H1 (cell line): ENCODE data around the gene ADAMTS3. TPM values are rescaled to one million over a fixed set of nuclear protein-coding genes. Genes with fewer than 3 reads are reported as not detected.

Experiments
- CTCF ChIA-PET: fragments of 300-600 bp; sonication (Branson Sonifier 250); formaldehyde crosslinking; loops from one replicate; lab custom pipeline; 2021; ENCODE audit not compliant: partially characterized antibody; lab: Charles Lee
- POLR2A ChIA-PET: fragments of 300-600 bp; sonication (Branson Sonifier 250); formaldehyde crosslinking; loops from one replicate; lab custom pipeline; 2021; ENCODE audit warnings: inconsistent platforms; ENCODE audit not compliant: partially characterized antibody; lab: Charles Lee
- DNase-seq, 2 experiments: peaks; one replicate each; pipeline versions ENCODE4 v3.0.0 to v3.0.0-alpha.2; 2010 to 2022; ENCODE audit warnings: low spot score in 2 of 2, low read depth in 1 of 2, mixed read lengths in 1 of 2
- FAIRE-seq: peaks from 2 replicates; lab custom pipeline; 2011; peaks lifted over from hg19 to GRCh38; lab: Jason Lieb, UNC
- H2AFZ ChIP-seq: 2 replicates; pipeline ENCODE4 v1.8.1; 2012; ENCODE audit warnings: low read length, inconsistent platforms
- H2AK5ac ChIP-seq: 2 replicates; pipeline ENCODE4 v1.6.1; 2013; ENCODE audit warnings: low read depth, low read length
- H2BK120ac ChIP-seq: replicated peaks from 2 replicates; pipeline ENCODE3; 2013; ENCODE audit warnings: low read depth, low read length, inconsistent platforms
- H2BK12ac ChIP-seq: 2 replicates; pipeline ENCODE4 v1.6.1; 2013; ENCODE audit warnings: low read depth, low read length
- H2BK15ac ChIP-seq: 2 replicates; pipeline ENCODE4 v1.6.1; 2013; ENCODE audit warnings: low read length
- H2BK20ac ChIP-seq: 2 replicates; pipeline ENCODE4 v1.6.1; 2013; ENCODE audit warnings: low read length
- H2BK5ac ChIP-seq: 2 replicates; pipeline ENCODE4 v1.6.1; 2013; ENCODE audit warnings: low read depth, low read length
- H3K14ac ChIP-seq: 2 replicates; pipeline ENCODE4 v1.6.1; 2013; ENCODE audit warnings: inconsistent platforms; ENCODE audit not compliant: insufficient read length
- H3K18ac ChIP-seq: 2 replicates; pipeline ENCODE4 v1.6.1; 2013; ENCODE audit warnings: low read length; ENCODE audit errors: extremely low read depth
- H3K23ac ChIP-seq: 2 replicates; pipeline ENCODE4 v1.6.1; 2013; ENCODE audit warnings: inconsistent platforms; ENCODE audit not compliant: insufficient read length
- H3K23me2 ChIP-seq: 2 replicates; pipeline ENCODE4 v1.6.1; 2013; ENCODE audit warnings: low read depth, low read length
- H3K27ac ChIP-seq: 2 replicates; pipeline ENCODE4 v1.6.1; 2011; ENCODE audit warnings: low read depth, low read length, inconsistent platforms
- H3K27me3 ChIP-seq, 4 experiments: replicated peaks in 1 of 4; 1 replicate in 1 of 4; 2 replicates in 3 of 4; pipeline versions ENCODE4 v1.6.1 to v1.8.1; 2011 to 2013; ENCODE audit warnings: low read length in 3 of 4, mild to moderate bottlenecking in 3 of 4, inconsistent platforms in 2 of 4, mixed read lengths in 2 of 4, moderate library complexity in 1 of 4; ENCODE audit not compliant: control insufficient read depth in 3 of 4, insufficient read depth in 3 of 4; ENCODE audit errors: extremely low read depth in 1 of 4
- H3K36me3 ChIP-seq, 4 experiments: 2 replicates each; pipeline versions ENCODE4 v1.6.1 to v1.8.1; 2011 to 2013; ENCODE audit warnings: mild to moderate bottlenecking in 4 of 4, low read length in 3 of 4, moderate library complexity in 2 of 4, control low read depth in 1 of 4, inconsistent platforms in 1 of 4; ENCODE audit not compliant: insufficient read depth in 4 of 4, control insufficient read depth in 2 of 4
- H3K4ac ChIP-seq: replicated peaks from 2 replicates; pipeline ENCODE3; 2013; ENCODE audit warnings: low read length, low read depth, mixed read lengths, inconsistent platforms; ENCODE audit not compliant: insufficient read length
- H3K4me1 ChIP-seq, 4 experiments: replicated peaks in 1 of 4; 1 replicate in 1 of 4; 2 replicates in 3 of 4; pipeline versions ENCODE4 v1.6.1 to v1.8.1; 2011 to 2013; ENCODE audit warnings: low read length in 3 of 4, inconsistent platforms in 2 of 4, mixed read lengths in 1 of 4; ENCODE audit not compliant: insufficient read depth in 4 of 4, control insufficient read depth in 3 of 4
- H3K4me2 ChIP-seq, 2 experiments: 2 replicates each; pipeline versions ENCODE4 v1.6.1 to v1.8.1; 2011 to 2013; ENCODE audit warnings: low read depth in 2 of 2, low read length in 2 of 2, control low read depth in 1 of 2, inconsistent platforms in 1 of 2, mild to moderate bottlenecking in 1 of 2; ENCODE audit not compliant: insufficient read depth in 1 of 2
- H3K4me3 ChIP-seq, 4 experiments: fragments of 200-600, 300-600 bp in 1 of 4; sonication (generic), shearing (Covaris generic), sonication (Bioruptor Twin) in 1 of 4; 2 replicates each; pipeline versions ENCODE4 v1.5.1 to v1.8.1; 2011 to 2016; ENCODE audit warnings: low read length in 4 of 4, low read depth in 3 of 4, control low read depth in 2 of 4, inconsistent platforms in 2 of 4, mild to moderate bottlenecking in 2 of 4, mixed read lengths in 1 of 4, moderate library complexity in 1 of 4; ENCODE audit not compliant: insufficient read depth in 2 of 4; ENCODE audit errors: extremely low read depth in 1 of 4
- H3K56ac ChIP-seq: replicated peaks from 2 replicates; pipeline ENCODE3; 2013; ENCODE audit warnings: low read depth, mild to moderate bottlenecking, mixed read lengths, low read length, inconsistent platforms; ENCODE audit not compliant: insufficient read length
- H3K79me1 ChIP-seq: 2 replicates; pipeline ENCODE4 v1.6.1; 2013; ENCODE audit warnings: low read depth, low read length, control low read depth
- H3K79me2 ChIP-seq, 2 experiments: 2 replicates each; pipeline versions ENCODE4 v1.6.1 to v1.8.1; 2012 to 2013; ENCODE audit warnings: low read length in 2 of 2, mild to moderate bottlenecking in 2 of 2, inconsistent platforms in 1 of 2; ENCODE audit not compliant: insufficient read depth in 2 of 2, control insufficient read depth in 1 of 2
- H3K9ac ChIP-seq, 4 experiments: replicated peaks in 1 of 4; 1 replicate in 1 of 4; 2 replicates in 3 of 4; pipeline versions ENCODE4 v1.6.1 to v1.8.1; 2011 to 2013; ENCODE audit warnings: low read depth in 3 of 4, low read length in 3 of 4, control low read depth in 2 of 4, mild to moderate bottlenecking in 2 of 4, moderate library complexity in 2 of 4, inconsistent platforms in 1 of 4; ENCODE audit errors: extremely low read depth in 1 of 4
- H3K9me3 ChIP-seq, 2 experiments: 2 replicates each; pipeline versions ENCODE4 v1.6.1 to v1.8.1; 2012 to 2013; ENCODE audit warnings: mild to moderate bottlenecking in 2 of 2, moderate library complexity in 2 of 2, control low read depth in 1 of 2, inconsistent platforms in 1 of 2, low read depth in 1 of 2, low read length in 1 of 2, mixed read lengths in 1 of 2; ENCODE audit not compliant: insufficient read depth in 2 of 2
- H4K20me1 ChIP-seq, 2 experiments: replicated peaks in 1 of 2; 2 replicates each; pipeline versions ENCODE3 to v1.8.1; 2011 to 2013; ENCODE audit warnings: inconsistent platforms in 2 of 2, low read length in 2 of 2, mild to moderate bottlenecking in 1 of 2; ENCODE audit not compliant: insufficient read depth in 2 of 2, control insufficient read depth in 1 of 2
- H4K5ac ChIP-seq: 2 replicates; pipeline ENCODE4 v1.6.1; 2013; ENCODE audit warnings: low read length, low read depth, mixed read lengths, inconsistent platforms; ENCODE audit not compliant: insufficient read length
- H4K8ac ChIP-seq: 2 replicates; pipeline ENCODE4 v1.8.0; 2013; ENCODE audit warnings: mild to moderate bottlenecking, moderate library complexity, low read length, inconsistent platforms; ENCODE audit not compliant: insufficient read depth; ENCODE audit errors: extremely low read depth
- H4K91ac ChIP-seq: replicated peaks from 2 replicates; pipeline ENCODE3; 2013; ENCODE audit warnings: low read length, mixed read lengths, inconsistent platforms; ENCODE audit not compliant: insufficient read length
- CHD1 ChIP-seq: IDR thresholded peaks from 2 replicates; pipeline ENCODE4 v1.6.1; 2012; ENCODE audit warnings: low read depth, low read length, improper control_type of control experiment
- CREB1 ChIP-seq: IDR thresholded peaks from 2 replicates; pipeline ENCODE4 v1.6.1; 2012; ENCODE audit warnings: inconsistent platforms
- CTCF ChIP-seq, 3 experiments: IDR thresholded peaks; 1 replicate in 2 of 3; 2 replicates in 1 of 3; pipeline versions ENCODE4 v1.5.1 to v1.6.1; 2011; ENCODE audit warnings: low read length in 3 of 3, mild to moderate bottlenecking in 3 of 3, inconsistent platforms in 2 of 3, low read depth in 1 of 3, moderate library complexity in 1 of 3; ENCODE audit not compliant: insufficient read depth in 1 of 3; ENCODE audit errors: control extremely low read depth in 1 of 3
- KDM5A ChIP-seq: fragments of 200-600 bp; IDR thresholded peaks from 2 replicates; pipeline ENCODE4 v1.7.1; 2012; ENCODE audit warnings: mild to moderate bottlenecking, low read length, inconsistent platforms, mixed read lengths
- MAX ChIP-seq: IDR thresholded peaks from 2 replicates; pipeline ENCODE4 v1.6.1; 2012; ENCODE audit warnings: inconsistent platforms
- NANOG ChIP-seq: IDR thresholded peaks from 2 replicates; pipeline ENCODE4 v1.6.1; 2011; ENCODE audit warnings: low read length, low read depth, mild to moderate bottlenecking, inconsistent platforms; ENCODE audit not compliant: insufficient read depth, poor library complexity, severe bottlenecking
- SIN3A ChIP-seq, 2 experiments: IDR thresholded peaks in 1 of 2; conservative IDR thresholded peaks in 1 of 2; 2 replicates each; pipeline ENCODE4 v1.6.1; 2011 to 2012; ENCODE audit warnings: low read length in 2 of 2, improper control_type of control experiment in 1 of 2, low read depth in 1 of 2, mild to moderate bottlenecking in 1 of 2
- SP2 ChIP-seq: IDR thresholded peaks from 2 replicates; pipeline ENCODE4 v1.6.1; 2012; ENCODE audit warnings: mild to moderate bottlenecking, low read length, inconsistent platforms
- SUZ12 ChIP-seq: fragments of 200-600 bp; sonication (generic); IDR thresholded peaks from 2 replicates; pipeline ENCODE4 v1.6.1; 2012; ENCODE audit warnings: mild to moderate bottlenecking, inconsistent platforms, low read length, moderate library complexity, mixed read lengths
- TAF1 ChIP-seq: IDR thresholded peaks from 2 replicates; pipeline ENCODE4 v1.6.1; 2011; ENCODE audit warnings: mild to moderate bottlenecking, low read depth, low read length
- TBP ChIP-seq: IDR thresholded peaks from 2 replicates; pipeline ENCODE4 v1.6.1; 2011; ENCODE audit warnings: low read depth, low read length, improper control_type of control experiment
- WGBS, 2 experiments: shearing (Covaris generic) in 1 of 2; methylation state at CpG; one replicate each; pipeline versions ENCODE4 v1.1.6 to v1.1.7; 2013 to 2015; ENCODE audit warnings: low lambda C conversion rate in 2 of 2, mixed read lengths in 2 of 2, inconsistent platforms in 1 of 2, low coverage in 1 of 2, missing lambda C conversion rate in 1 of 2; ENCODE audit not compliant: insufficient replicate concordance in 2 of 2, insufficient coverage in 1 of 2, insufficient read length in 1 of 2; ENCODE audit errors: extremely low coverage in 1 of 2, missing lambda C conversion rate in 1 of 2; 5-methylcytosine and 5-hydroxymethylcytosine counted together
- polyA plus RNA-seq, 7 experiments: library from polyadenylated mRNA; depleted of rRNA in 3 of 7; stranded (reverse) in 5 of 7; unstranded in 2 of 7; fragments of >200 nt in 5 of 7; fragments of 200-250 nt in 2 of 7; gene quantifications; 1 replicate in 5 of 7; 2 replicates in 1 of 7; 4 replicates in 1 of 7; pipeline versions ENCODE4 v1.2.1 to v1.2.3, GENCODE V29; 2011 to 2013; ENCODE audit warnings: missing spikeins in 2 of 7, mixed read lengths in 2 of 7
- total RNA-seq: library from RNA; stranded (reverse); fragmentation: NEBNext Ultra II Directional; extraction: Animal tissue kit (Norgen Biotek cat#: 25700); gene quantifications from 2 replicates; pipeline ENCODE4 v1.2.1, GENCODE V29; 2021

Gene ADAMTS3
- total and polyA plus RNA-seq, 2 of the 8 experiments (the other 6 are each of a cell fraction or from before 2014, with no cell fraction given) = 1.3 to 3.4 TPM

GRCh38 chr4:72566464-72566972 lies 2.5 kb downstream of the ADAMTS3 start:
- CTCF ChIA-PET = interaction anchor here (0.7 to 1.2 kb wide), 4 partner anchors 12 to 343 kb away, joined by 3 to 4 read pairs (median 3); no protein-coding TSS in a partner anchor
- WGBS, 2 experiments = 88% methylated on average over 2 of the region's 2 CpGs; no CpG with 5 or more reads in 1 of the 2 experiments
- TF ChIP-seq KDM5A (no peak), SIN3A (conservative IDR thresholded peaks at IDR 0.05 in 1 of 2, IDR thresholded peaks at IDR 0.05 in 1 of 2; ENCODE audit: low read depth in 1 of 2, low read length in 2 of 2) (no peak), CREB1 (no peak), CHD1 (no peak), SUZ12 (no peak), SP2 (no peak), TBP (no peak), CTCF (IDR thresholded peaks at IDR 0.05; ENCODE audit: control extremely low read depth in 1 of 3, insufficient read depth in 1 of 3, low read depth in 1 of 3, low read length in 3 of 3) (no peak), NANOG (no peak), TAF1 (no peak), MAX (no peak)

More at GRCh38 chr4:72566464-72566972, 2.5 kb downstream of the ADAMTS3 start:
- Histone ChIP-seq H3K27me3 (no peaks in the 10 kb centered on the region), H2BK12ac (no peak overlapping the region), H3K4me1 (peaks cover 0 to 14% (median 6%) of the 10 kb centered on the region in 4 experiments; a peak in 5 of 7 replicates), H3K23ac (no peak overlapping the region), H3K4me3 (no peak overlapping the region; a peak in 1 of 8 replicates), H3K56ac (no peak overlapping the region), H3K18ac (no peak overlapping the region), H3K9ac (no peak overlapping the region), H4K20me1 (no peaks in the 10 kb centered on the region), H3K27ac (no peak overlapping the region), H3K14ac (no peak overlapping the region), H2BK15ac (no peak overlapping the region), H2BK5ac (no peak overlapping the region), H3K23me2 (peaks cover 9% of the 10 kb centered on the region; the same call in 1 of the 2 replicates), H4K8ac (no peak overlapping the region), H3K9me3 (no peaks in the 10 kb centered on the region), H2AFZ (no peak overlapping the region), H3K4me2 (no peak overlapping the region; a peak in 1 of 4 replicates), H2BK120ac (no peak overlapping the region), H2AK5ac (no peak overlapping the region), H2BK20ac (no peak overlapping the region), H4K5ac (no peak overlapping the region), H3K79me1 (no peaks in the 10 kb centered on the region), H3K4ac (no peak overlapping the region), H3K79me2 (no peaks in the 10 kb centered on the region), H3K36me3 (no peaks in the 10 kb centered on the region), H4K91ac (no peak overlapping the region)
- DNase-seq (no peak), FAIRE-seq (no peak)
- POLR2A ChIA-PET = no interaction called here
